Effector CD8-positive, alpha-beta T cell (primary cell): Measurements from ENCODE around the gene DISP2.
A peak's percentile ranks its signal among the peaks of the same experiment; 100 is the strongest.

ENCODE experiments used
- DNase-seq: peaks from one replicate; lab custom pipeline; 2025; lab: John Stamatoyannopoulos, UW

The DISP2 gene

DNA sequence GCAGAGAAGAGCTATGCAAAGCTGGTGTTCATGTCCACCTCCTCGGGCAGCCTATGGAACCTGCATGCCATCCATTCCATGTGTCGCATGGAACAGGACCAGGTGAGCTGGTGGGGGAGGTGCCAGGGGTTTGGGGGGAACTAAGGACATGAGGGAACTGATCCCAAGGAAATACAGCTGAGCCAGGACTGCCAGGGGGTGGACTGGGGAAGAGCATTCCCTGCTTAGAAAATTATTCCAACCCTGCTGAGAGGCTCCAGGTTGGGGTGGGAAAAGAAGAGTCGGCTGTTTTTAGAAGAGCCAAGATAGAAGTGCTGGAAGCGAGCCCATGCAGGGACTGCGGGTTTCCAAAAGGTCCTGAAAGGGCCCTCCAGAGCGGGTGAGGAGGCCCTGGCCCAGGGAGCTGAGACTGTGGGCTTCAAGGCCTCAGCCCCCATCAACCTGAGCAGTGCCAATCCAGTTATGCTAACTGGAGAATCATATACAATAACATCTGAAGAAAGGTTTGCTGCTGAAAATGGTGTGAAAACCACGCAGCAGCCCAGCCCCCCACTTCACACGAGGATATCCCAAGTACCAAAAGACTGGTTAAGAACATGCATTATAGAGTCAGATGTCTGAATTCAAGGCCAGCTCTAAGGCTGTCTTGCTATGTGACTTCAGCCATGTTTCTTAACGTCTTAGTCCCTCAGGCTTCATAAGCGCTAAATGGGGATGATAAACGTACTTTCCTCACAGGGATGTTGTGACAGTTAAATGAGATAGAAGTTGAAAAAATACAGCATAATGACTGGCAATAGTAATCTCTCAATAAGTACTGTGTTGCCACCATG lies 7.8 kb downstream of the DISP2 start:
- DNase-seq: no peak

DNA sequence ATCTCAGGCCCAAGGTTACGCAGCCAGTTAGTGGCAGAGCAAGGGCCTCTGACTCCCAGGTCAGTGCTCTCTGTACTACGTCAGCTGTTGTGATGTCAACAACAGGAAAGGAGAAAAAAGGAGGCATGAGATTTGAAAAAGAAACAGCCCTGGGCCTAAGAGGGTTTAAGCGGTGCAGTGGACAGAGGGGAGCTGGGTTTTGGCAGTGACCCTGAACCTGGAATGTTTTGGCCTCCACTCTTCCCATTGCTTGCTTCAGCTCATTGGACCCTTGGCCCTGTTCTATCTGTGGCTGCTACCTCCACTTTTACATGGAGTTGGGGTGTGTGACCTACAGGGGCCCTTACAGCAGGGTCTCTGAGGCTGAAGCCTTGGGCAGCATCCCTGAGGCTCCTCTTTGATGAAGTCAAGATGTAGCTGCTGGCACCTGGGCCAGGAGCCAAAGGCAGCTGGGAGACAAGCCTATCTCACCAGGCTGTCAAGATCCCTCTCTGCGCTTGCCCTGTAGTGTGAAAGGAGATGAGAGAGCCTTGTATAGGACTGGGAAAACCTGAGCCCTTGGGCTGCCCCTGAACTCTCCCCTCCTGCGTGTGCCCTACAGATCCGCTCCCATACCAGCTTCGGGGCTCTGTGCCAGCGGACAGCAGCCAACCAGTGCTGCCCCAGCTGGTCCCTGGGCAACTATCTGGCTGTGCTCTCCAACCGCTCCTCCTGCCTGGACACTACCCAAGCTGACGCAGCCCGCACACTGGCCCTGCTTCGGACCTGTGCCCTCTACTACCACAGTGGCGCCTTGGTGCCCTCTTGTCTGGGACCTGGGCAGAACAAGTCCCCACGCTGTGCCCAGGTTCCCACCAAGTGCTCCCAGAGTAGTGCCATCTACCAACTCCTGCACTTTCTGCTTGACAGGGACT lies 8.7 kb downstream of the DISP2 start:
- no peak for DNase-seq

DNA sequence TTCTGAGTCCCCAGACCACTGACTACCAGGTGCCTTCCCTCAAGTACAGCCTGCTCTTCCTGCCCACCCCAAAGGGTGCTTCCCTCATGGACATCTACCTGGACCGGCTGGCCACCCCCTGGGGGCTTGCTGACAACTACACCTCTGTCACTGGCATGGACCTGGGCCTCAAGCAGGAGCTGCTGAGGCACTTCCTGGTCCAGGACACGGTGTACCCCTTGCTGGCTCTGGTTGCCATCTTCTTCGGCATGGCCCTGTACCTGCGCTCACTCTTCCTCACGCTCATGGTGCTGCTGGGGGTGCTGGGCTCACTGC lies 9.3 kb downstream of the DISP2 start:
- DNase-seq: no peak

DNA sequence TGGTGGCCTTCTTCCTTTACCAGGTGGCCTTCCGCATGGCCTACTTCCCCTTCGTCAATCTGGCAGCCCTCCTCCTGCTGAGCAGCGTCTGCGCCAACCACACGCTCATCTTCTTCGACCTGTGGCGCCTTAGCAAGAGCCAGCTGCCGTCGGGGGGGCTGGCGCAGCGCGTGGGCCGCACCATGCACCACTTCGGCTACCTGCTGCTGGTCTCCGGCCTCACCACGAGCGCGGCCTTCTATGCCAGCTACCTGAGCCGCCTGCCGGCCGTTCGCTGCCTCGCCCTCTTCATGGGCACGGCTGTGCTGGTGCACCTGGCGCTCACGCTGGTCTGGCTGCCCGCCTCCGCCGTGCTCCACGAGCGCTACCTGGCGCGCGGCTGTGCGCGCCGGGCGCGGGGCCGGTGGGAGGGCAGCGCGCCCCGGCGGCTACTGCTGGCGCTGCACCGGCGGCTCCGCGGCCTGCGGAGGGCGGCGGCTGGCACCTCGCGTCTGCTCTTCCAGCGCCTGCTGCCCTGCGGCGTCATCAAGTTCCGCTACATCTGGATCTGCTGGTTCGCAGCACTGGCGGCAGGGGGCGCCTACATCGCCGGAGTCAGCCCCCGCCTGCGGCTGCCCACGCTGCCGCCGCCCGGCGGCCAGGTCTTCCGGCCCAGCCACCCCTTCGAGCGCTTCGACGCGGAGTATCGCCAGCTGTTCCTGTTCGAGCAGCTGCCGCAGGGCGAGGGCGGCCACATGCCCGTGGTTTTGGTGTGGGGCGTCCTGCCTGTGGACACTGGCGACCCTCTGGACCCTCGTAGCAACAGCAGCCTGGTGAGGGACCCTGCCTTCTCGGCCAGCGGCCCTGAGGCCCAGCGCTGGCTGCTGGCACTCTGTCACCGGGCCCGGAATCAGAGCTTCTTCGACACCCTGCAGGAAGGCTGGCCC lies 9.9 kb downstream of the DISP2 start:
- DNase-seq: peak; percentile 70

DNA sequence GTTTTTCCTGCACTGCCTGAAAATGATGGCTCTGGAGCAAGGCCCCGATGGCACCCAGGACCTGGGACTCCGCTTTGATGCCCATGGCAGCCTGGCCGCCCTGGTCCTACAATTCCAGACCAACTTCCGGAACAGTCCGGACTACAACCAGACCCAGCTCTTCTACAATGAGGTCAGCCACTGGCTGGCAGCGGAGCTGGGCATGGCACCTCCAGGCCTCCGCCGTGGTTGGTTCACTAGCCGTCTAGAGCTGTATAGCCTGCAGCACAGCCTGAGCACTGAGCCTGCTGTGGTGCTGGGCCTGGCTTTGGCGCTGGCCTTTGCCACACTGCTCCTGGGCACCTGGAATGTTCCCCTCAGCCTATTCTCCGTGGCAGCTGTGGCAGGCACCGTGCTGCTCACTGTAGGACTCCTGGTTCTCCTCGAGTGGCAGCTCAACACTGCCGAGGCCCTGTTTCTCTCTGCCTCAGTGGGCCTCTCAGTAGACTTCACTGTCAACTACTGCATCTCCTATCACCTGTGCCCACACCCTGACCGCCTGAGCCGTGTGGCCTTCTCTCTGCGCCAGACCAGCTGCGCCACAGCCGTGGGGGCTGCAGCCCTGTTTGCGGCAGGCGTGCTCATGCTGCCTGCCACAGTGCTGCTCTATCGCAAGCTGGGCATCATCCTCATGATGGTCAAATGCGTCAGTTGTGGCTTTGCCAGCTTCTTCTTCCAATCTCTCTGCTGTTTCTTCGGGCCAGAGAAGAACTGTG lies 10.9 kb downstream of the DISP2 start:
- DNase-seq: no peak

DNA sequence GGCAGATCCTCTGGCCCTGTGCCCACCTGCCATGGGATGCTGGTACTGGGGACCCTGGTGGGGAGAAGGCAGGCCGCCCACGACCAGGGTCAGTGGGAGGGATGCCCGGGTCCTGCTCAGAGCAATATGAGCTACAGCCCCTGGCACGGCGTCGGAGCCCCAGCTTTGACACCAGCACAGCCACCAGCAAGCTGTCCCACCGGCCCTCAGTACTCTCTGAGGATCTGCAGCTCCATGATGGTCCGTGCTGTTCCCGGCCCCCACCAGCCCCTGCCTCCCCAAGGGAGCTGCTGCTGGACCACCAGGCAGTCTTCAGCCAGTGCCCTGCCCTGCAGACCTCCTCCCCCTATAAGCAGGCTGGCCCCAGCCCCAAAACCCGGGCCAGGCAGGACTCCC lies 11.5 kb downstream of the DISP2 start:
- no peak for DNase-seq

DNA sequence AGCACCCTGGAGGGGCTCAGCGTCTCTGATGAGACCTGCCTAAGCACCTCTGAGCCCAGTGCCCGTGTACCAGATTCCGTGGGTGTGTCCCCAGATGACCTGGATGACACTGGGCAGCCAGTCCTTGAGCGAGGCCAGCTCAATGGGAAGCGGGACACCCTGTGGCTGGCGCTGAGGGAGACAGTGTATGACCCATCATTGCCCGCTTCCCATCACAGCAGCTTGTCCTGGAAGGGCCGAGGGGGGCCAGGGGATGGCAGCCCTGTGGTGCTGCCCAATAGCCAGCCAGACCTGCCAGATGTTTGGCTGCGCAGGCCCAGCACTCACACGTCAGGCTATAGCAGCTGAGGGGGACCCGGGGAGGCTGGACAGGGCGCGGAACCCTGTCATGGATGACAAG lies 12.0 kb downstream of the DISP2 start:
- DNase-seq: no peak

DNA sequence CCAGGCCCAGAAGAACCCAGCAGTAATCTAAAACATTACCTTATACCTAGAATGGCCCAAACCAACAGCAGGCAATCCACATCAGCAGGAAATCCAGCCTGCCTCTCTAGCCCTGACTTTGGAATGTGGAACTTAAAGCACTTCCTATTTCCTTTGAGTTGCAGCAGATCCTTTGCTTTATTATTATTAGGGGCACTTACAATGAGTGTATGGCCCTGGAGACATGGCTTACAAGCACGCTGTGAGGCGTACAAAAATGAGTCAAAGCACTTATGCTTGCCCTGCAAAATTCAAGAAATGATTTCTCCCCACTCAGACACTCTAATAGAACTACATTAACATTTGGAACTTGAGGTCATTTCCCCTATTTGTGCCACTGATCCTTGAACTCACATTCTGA lies 15.0 kb downstream of the DISP2 start:
- no peak for DNase-seq

DNA sequence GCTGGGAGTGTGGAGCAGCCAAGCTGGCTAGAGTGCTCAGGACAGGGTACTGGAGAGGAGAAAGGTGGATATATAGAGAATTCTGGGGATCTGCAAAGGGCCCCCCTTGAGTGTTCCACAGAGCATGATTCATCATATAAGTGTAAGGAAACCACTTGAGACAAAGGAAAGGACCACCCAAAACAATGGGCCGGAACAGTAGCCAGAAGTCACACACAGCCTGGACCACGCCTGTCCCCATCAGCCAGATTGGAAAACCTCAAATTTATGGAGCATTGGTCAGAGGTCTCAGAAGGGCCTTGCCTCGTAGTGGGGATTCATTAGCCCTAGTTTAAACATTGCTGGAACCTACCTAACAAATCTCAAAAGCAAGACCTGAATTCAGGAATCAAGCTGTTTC lies 19.6 kb downstream of the DISP2 start:
- DNase-seq: no peak

DNA sequence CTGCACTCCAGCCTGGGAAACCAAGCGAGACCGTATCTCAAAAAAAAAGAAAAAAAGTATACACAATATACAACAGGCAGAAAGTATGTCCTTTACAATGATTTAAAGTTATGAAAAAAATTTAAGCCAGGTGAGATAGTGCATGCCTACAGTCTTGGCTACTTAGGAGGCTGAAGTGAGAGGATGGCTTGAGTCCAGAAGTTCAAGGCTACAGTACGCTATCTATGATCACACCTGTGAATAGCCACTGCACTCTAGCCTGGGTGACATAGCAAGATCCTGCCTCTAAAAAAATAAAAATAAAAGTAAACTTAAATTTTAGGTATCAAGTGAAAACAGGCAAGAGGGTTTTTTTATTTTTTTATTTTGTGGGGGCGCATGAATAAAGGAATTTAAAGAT lies 21.4 kb downstream of the DISP2 start:
- no peak for DNase-seq

DNA sequence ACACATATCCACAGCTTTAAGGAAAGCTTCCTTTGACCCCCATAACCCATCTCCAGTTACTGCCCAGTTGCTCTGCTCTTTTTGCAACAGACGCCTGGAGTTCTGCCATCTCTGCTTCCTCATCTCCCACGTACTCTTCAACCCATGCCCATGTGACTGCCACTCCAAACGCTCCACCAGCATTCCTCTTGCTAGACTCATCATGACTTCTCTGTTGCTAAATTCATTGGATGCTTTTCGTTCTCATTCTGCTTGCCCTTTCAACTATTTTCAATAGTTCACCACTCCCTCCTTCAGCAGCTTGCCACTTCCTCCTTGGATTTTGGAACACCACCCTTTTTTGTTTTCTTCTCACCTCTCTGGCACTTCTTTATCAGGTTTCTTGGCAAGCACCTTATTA lies 21.8 kb downstream of the DISP2 start:
- no peak for DNase-seq

DNA sequence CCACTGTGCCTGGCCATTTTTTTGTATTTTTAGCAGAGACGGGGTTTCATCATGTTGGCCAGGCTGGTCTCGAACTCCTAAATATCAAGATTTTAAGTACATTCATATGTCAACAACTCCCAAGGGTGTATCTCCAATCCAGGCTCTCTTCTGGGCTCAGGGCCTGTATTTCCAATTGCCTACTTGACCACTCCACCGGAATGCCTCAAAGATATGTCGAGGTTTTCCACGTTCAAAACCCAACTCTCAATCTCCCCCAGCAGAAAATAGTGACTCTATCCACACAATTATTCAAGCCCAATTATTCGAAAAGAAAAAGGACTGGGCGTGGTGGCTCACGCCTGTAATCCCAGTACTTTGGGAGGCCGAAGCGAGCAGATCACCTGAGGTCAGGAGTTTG lies 22.6 kb downstream of the DISP2 start:
- DNase-seq: no peak

DNA sequence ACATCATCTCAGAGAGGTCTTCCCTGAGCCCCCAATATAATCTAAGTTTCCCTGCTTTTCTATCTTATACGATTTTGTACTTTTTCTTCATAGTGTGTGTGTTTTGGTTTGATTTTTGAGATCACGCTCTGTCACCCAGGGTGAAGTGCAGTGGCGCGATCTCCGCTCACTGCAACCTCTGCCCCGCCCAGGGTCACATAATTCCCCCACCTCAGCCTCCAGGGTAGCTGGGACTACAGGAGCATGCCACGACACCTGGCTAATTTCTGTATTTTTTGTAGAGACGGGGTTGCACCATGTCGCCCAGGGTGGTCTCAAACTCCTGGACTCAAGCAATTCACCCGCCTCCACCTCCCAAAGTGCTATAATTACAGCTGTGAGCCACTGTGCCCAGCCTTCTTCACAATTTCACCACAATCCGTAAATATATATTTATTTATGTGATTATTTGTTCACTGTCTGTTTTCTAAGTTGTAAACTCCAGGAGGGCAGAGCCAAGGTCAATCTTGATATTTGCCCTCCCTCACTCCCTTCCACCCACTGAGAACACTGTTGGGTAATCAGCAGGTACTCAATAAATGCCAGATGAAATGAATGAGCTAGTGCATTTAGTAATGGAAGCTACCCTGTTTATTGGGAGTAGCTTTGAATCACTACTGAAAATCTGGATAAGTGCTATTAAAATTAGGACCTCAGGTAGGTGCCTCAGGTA lies 24.0 kb downstream of the DISP2 start:
- DNase-seq: no peak

DNA sequence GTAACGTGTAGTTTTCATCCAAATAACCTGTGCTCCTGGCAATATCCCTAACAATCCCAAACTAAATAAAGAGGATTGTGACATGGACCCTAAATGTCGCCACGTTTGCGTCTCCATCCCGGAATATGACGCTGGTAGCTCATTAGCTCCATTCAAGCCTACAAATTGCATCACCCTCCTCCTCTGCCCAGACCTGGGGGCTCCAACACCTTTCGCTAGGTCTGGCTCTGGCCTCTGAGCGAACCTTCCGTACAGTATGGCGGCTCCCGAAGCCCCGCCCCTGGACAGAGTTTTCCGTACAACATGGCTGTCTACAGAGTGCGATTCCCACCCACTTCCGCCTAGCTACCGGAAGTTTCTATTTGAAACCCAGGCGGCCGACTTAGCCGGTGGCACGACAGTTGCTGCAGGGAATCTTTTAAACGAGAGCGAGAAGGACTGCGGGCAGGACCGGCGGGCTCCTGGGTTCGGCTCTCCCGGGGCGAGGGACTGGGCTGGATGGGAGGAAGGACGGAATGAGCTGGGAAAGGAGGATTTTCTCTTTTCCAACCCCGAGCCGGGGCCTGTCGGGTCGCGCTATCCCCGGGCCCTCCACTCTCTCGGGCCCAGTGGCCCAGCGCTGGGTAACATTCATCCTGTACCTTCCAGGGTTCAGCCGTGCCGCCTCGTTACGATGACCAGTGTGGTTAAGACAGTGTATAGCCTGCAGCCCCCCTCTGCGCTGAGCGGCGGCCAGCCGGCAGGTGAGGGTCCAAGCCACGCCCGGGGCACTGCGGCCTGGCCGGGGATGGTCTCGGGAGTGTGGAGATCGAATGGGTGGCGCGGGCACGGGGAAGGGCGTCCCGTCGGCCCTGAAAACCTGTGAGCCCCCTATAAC lies 24.8 kb downstream of the DISP2 start, which contains the start of gene KNSTRN:
Gene KNSTRN (plus strand): TSS at position 142 of the 877 bp plus-strand sequence. CDS start 115 bp downstream, at position 257.
- DNase-seq: peak; percentile 88

DNA sequence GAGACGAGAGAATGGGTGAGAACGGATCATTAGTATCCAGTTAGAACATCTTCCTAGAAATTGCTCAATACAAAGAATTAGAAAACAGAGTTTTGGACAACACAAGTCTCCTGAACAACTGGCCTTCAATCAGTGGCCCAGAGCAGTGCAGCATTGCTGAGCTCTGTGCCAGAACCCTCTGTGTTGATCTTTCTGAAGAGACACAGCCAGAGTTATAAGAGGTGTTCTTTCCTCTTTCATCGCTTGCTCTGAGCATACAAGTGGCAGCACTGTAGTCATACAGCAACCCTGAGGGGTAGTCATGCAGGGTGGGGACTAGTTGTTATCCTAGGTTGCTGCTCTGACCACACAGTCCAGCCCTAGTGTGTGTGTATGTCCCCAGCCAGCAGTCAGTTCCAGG lies 28.5 kb downstream of the DISP2 start:
- DNase-seq: no peak

DNA sequence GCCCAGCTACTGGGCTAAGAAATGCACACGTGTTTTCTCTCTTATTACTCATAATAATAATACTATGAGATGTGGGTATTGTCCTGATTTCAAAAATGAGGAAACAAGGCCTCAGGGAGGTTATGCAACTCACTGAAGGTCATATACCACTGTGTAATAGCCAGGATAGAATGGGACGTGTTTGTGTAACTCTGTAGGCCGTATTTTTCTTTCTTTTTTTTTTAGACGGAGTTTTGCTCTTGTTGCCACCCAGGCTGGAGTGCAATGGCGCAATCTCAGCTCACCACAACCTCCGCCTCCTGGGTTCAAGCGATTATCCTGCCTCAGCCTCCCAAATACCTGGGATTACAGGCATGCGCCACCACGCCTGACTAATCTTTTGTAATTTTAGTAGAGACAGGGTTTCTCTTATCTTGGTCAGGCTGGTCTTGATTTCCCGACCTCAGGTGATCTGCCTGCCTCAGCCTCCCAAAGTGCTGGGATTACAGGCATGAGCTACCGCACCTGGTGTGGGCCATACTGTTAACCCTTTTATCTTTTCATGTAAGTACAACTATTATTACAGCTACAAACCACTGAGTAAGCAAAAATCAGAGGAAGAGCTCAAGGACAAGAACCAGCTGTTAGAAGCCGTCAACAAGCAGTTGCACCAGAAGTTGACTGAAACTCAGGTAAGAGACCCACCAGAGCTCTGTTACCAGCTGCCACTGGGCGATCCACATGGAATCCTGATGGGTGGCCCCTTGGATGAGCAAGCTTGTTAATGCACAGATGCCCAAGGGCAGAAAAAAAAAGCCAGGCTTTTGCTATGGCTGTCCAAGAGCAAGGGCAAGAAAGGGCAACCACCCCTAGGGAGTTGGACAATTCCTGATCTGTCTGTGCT lies 31.2 kb downstream of the DISP2 start:
- no peak for DNase-seq

DNA sequence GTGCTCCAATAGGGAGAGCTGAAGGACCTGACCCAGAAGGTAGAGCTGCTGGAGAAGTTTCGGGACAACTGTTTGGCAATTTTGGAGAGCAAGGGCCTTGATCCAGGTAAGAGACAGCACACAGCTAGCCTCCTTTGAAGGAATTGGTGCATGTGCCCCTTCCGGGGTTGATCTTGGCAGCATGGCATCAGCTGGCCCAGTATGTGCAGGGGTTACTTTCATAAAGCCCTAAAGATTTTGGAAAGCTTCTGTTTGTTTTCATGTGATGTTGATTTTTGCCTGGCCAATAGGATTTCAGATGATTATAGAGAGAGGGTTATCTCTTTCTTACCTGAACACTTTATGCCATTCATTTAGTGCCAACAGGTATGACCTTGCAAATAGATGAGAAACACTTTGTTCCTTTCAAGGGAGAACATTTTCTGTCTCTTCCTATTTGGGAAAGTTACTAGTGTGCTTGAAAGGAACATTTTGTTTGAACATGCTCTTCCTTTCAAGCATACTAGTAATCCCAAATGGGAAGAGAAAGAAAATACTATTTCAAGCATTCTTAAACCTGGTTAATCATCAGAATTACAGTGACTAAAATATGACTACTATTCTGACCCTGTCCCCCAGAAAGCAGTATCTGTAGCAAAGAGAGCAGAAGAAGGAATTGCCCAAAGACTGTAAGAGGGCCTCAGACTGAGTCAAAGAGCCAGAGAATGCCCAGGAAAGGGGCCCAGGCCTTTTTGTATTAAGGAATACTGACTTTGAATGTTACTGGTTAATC lies 32.0 kb downstream of the DISP2 start:
- no peak for DNase-seq
